ACC112 (cell line): ENCODE measurements around the gene KMT2C.
"Not testable (repeated sequence)": the region's sequence is repeated elsewhere in the genome, so short reads cannot be mapped to it uniquely, and the experiment has no call there.

ENCODE experiments used
- H2AFZ ChIP-seq: fragments of 200-600 bp; sonication (generic); one replicate; pipeline ENCODE4 v1.6.0; 2017; ENCODE audit warnings: antibody characterized with exemption, low read length; ENCODE audit not compliant: unreplicated experiment
- H3K27ac ChIP-seq: fragments of 200-600 bp; sonication (generic); 2 replicates; pipeline ENCODE4 v1.5.1; 2014; ENCODE audit warnings: low read depth, mild to moderate bottlenecking, antibody characterized with exemption, low read length, moderate library complexity
- H3K27me3 ChIP-seq: fragments of 200-600 bp; sonication (generic); 2 replicates; pipeline ENCODE4 v1.6.1; 2014; ENCODE audit warnings: mild to moderate bottlenecking, antibody characterized with exemption, low read length, moderate library complexity, mixed read lengths; ENCODE audit not compliant: insufficient read depth
- H3K36me3 ChIP-seq: fragments of 200-600 bp; sonication (generic); 2 replicates; pipeline ENCODE4 v1.6.1; 2016; ENCODE audit warnings: mild to moderate bottlenecking, antibody characterized with exemption, low read length, moderate library complexity, mixed read lengths; ENCODE audit not compliant: insufficient read depth
- H3K4me1 ChIP-seq: fragments of 200-600 bp; sonication (generic); one replicate; pipeline ENCODE4 v1.6.1; 2016; ENCODE audit warnings: low read length, mixed read lengths; ENCODE audit not compliant: insufficient read depth, unreplicated experiment, control insufficient read depth
- H3K4me3 ChIP-seq: fragments of 200-600 bp; sonication (generic); 2 replicates; pipeline ENCODE4 v1.5.1; 2014; ENCODE audit warnings: mild to moderate bottlenecking, low read depth, low read length
- H3K79me2 ChIP-seq: fragments of 200-600 bp; sonication (generic); one replicate; pipeline ENCODE4 v1.6.0; 2016; ENCODE audit warnings: low read length; ENCODE audit not compliant: control insufficient read depth, unreplicated experiment, insufficient read depth

Gene KMT2C

DNA sequence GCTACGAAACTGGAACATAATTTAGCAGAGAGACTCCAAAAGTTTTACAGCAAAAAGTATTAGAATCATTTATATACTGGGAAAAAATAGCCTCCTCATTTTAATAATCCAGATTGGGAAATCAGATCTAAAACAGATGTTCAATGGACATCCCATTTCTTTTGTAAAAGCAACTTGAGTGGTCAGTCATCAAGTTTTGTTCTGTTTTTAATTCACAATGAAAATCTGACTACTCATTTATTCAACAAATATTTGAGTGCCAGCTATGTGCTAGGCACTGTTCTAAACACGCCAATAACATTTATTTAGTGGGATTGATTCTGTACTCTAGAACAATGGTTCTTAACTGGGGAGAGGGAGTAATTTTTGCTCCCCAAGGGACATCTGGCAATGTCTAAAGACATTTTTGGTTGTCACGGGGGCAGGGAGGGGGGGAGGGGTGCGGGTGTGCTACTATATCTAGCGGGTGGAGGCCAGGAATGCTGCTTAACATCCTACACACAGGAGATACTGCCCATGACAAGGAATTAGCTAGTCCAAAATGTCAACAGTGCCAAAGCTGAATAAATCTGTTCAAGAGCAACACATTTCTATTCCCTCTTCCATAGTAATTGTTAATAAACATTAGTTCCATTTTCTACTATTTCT lies 54.7 kb downstream of the KMT2C start:
- peaks cover 59% of the 10 kb centered on the region for H3K79me2 ChIP-seq

DNA sequence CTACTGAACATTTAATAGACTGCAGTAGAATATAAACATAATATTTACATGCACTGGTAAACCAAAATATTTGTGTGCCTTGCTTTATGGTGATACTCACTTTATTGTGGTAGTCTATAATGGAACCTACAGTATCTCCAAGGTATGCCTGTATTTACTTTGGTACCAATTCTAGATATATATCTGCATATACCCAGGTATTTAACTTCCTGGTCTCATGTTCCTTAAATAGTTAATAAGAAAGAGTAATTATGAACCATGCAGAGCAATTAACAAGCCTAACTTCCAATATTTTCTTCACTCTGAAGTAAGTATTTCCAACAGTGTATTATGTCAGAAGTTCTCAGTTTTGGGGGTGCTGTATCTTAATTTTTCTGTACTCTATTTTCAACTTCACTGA lies 57.3 kb downstream of the KMT2C start:
- not testable (repeated sequence) for H3K27me3 ChIP-seq, H2AFZ ChIP-seq, H3K27ac ChIP-seq, H3K36me3 ChIP-seq, H3K4me3 ChIP-seq
- peaks cover 15% of the 10 kb centered on the region for H3K4me1 ChIP-seq
- peaks cover 62% of the 10 kb centered on the region for H3K79me2 ChIP-seq

More for the DNA sequence above, 54.7 kb downstream of the KMT2C start:
- H3K27ac ChIP-seq, H3K36me3 ChIP-seq, H2AFZ ChIP-seq, H3K4me3 ChIP-seq, H3K27me3 ChIP-seq: not testable (repeated sequence)
- H3K4me1 ChIP-seq, result peaks cover 26% of the 10 kb centered on the region

DNA sequence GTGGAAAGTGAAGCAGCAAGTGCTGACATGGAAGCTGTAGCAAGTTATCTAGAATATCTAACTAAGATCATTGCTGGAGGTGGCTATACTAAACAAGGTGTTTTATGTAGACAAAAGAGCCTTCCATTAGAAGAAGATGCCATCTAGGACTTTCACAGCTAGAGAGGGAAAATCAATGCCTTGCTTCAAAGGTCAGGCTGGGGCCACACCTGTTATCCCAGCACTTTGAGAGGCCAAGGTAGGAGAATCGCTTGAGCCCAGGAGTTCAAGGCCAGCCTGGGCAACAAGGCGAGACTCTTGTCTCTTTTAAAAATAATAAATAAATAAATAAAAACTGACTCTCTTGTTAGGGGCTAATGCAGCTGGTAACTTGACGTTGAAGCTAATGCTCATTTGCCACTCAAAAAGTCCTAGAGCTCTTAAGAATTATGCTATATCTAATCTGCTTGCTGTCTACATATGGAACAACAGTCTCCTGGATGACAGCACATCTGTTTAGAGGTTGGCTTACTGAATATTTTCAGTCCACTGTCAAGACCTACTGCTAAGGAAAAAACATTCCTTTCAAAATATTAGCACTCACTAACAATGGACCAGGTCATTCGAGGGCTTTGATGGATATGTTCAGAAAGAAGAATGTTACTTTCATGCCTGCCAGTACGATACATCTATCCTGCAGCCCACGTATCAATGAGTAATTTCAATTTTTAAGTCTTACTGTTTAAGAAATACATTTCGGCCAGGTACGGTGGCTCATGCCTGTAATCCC lies 58.9 kb downstream of the KMT2C start:
- not testable (repeated sequence) for H3K4me1 ChIP-seq, H3K27ac ChIP-seq, H2AFZ ChIP-seq, H3K4me3 ChIP-seq, H3K27me3 ChIP-seq, H3K36me3 ChIP-seq
- H3K79me2 ChIP-seq, result peaks cover 61% of the 10 kb centered on the region

DNA sequence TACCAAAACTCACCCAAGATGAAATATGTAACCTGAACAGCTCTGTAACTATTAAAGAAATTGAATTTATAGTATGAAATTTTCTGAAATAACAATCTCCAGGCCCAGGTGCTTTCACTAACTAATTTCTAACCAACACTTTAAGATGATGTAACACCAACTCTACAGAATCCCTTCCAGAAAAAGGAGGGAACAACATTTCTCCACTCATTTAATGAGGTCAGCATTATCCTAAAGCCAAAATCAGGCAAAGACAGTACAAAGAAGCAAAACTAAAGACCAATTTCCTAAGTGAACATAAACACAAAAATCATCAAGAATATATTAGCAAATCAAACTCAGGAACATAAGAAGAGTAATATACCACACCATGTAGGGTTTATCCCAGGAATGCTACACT lies 65.5 kb downstream of the KMT2C start:
- Histone ChIP-seq H3K4me1 (no peaks in the 10 kb centered on the region), H3K27ac (no peak overlapping the region), H2AFZ (no peak overlapping the region), H3K79me2 (peaks cover 75% of the 10 kb centered on the region), H3K4me3 (no peak overlapping the region), H3K27me3 (no peaks in the 10 kb centered on the region), H3K36me3 (no peaks in the 10 kb centered on the region)

DNA sequence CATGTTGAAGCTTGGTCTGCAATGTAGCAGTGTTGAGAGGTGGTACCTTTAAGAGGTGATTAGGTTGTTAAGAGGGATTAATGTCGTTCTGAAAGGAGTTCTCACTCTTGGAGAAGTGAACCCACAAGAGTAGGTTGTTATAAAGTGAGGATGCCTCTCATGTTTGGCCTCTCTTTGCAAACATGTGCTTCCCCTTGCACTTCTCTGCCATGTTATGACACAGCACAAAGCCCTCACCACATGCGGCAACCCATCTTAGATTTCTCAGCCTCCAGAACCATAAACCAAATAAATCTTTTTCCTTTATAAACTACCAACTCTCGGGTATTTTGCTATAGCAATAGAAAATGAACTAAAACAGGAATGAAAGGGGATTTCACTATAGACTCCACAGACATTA lies 66.3 kb downstream of the KMT2C start:
- no peak overlapping the region for H3K4me3 ChIP-seq
- H3K36me3 ChIP-seq, result no peaks in the 10 kb centered on the region
- no peak overlapping the region for H2AFZ ChIP-seq
- H3K27me3 ChIP-seq, result no peaks in the 10 kb centered on the region
- peaks cover 76% of the 10 kb centered on the region for H3K79me2 ChIP-seq
- H3K4me1 ChIP-seq, result no peaks in the 10 kb centered on the region
- no peak overlapping the region for H3K27ac ChIP-seq

DNA sequence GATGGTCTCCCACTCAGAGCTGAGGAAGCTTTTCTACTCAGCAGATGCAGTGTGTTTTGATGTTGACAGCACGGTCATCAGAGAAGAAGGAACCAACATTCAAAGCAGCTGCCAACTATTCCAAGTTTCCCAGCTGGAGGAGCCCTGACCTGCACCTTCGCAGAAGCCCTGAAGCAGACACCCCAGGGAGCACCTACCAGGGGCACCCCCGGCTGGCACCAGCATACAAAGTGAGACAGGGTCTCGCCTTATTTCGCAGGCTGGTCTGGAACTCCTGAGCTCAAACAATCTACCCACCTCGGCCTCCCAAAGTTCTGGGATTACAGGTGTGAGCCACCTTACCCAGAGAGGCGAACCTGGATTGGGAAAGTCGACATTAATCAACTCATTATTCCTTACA lies 68.6 kb downstream of the KMT2C start:
- Histone ChIP-seq H3K79me2 (peaks cover 85% of the 10 kb centered on the region), H3K27me3 (no peaks in the 10 kb centered on the region), H3K36me3 (no peaks in the 10 kb centered on the region), H3K27ac (no peak overlapping the region), H3K4me3 (no peak overlapping the region), H3K4me1 (peaks cover 16% of the 10 kb centered on the region), H2AFZ (no peak overlapping the region)

DNA sequence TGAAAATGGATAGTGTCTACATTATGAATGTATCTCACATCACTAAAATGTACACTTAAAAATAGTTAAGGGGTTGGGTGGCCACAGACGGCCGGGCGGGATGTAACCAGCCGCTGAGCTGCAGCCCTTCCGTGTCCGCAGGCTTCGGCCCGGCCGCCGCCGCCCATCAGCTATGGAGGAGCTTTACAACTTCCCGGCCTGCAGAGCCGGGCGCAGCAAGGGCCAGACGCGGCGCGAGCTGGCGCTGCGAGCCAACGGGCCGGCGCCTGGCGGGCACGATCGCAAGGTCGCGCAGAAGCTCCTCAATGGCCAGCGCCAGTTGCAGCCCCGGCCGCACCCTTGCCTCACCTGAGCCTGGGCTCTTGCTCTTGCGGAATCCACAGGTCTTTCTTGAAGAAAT lies 69.1 kb downstream of the KMT2C start:
- Histone ChIP-seq H3K27me3 (no peaks in the 10 kb centered on the region), H3K27ac (no peak overlapping the region), H3K4me1 (peaks cover 18% of the 10 kb centered on the region), H3K4me3 (no peak overlapping the region), H3K36me3 (no peaks in the 10 kb centered on the region), H2AFZ (no peak overlapping the region), H3K79me2 (peaks cover 87% of the 10 kb centered on the region)

DNA sequence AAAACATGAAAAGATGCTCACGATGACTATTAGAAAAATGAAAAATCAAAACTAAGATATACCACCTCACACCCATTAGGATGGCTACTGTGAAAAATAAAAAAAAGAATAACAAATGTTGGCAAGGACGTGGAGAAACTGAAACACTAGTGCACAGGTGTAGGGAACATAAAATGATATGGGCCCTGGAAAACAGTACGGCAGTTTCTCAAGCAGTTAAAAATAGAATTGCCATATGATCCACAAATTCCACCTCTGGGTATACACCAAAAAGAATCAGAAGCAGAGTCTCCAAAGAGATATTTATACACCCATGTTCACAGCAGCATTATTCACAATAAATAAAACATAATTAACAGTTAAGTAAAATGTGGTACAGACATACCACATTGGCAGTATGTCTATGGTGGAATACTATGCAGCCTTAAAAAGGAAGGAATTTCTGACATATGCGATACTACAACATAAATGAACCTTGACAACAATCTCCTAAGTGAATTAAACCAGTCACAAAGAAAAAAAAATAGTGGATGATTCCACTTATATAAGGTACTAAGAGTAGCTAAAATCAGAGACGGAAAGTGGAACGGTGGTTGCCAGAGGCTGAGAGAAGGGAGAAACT lies 69.7 kb downstream of the KMT2C start:
- H3K36me3 ChIP-seq, result no peaks in the 10 kb centered on the region
- no peak overlapping the region for H3K27ac ChIP-seq
- H3K4me3 ChIP-seq, result no peak overlapping the region
- H3K79me2 ChIP-seq, result peaks cover 82% of the 10 kb centered on the region
- H3K4me1 ChIP-seq, result peaks cover 18% of the 10 kb centered on the region
- no peaks in the 10 kb centered on the region for H3K27me3 ChIP-seq
- no peak overlapping the region for H2AFZ ChIP-seq

DNA sequence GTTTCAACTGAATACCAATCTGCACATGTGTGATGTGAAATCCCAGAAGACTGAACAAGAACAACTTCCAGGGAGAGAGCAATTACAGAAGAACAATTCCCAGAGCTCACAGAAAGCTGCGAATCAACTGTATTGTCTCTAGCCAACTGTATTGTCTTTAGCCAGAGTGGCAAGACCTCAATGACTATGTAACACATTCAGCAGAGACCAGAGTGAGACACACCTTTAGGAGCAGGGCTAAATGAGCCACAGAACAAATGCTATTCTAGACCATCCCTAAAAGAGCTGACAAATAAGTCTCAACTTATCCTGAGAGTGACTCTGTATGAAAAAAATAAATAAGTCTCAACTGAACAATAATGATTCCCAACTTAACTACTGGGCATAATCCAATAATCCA lies 72.0 kb downstream of the KMT2C start:
- Histone ChIP-seq H3K4me3 (no peak overlapping the region), H2AFZ (no peak overlapping the region), H3K27ac (no peak overlapping the region), H3K36me3 (no peaks in the 10 kb centered on the region), H3K27me3 (no peaks in the 10 kb centered on the region), H3K79me2 (peaks cover 80% of the 10 kb centered on the region), H3K4me1 (peaks cover 18% of the 10 kb centered on the region)

DNA sequence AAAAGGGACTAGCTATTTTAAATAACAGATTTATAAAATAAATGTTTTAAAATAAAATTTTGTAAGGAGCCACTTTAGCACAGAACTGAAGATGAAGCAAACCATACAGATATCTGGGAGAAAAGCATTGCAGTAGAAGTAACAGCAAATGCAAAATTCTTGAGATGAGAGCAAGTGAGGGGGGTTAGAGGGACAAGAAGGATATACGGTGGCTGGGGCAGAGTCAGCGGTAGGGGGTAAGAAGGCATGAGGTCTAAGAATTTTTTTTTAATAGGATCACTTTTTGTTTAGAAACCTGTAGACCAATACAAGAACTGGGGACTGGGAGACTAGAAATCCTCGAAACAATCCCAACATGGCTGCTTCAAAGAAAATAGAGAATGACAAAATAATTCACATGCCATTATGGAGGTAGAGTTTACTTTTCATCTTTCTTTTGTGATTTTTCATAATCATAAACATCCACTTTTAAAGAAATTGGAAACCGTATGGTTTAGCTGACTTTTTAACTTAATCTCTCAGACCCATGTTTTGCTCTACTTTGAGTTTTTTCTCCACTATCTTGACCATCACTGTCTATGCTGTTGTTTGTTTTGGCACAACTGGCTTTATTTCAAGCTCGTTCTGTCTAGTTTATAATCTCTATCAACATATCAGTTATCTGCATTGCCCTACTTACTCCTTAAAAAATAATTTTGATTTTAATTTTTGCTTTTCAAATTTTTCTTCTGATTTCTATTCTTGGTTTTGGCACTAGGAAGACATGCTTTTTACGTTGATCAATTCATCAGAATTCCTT lies 73.5 kb downstream of the KMT2C start:
- H3K79me2 ChIP-seq, result peaks cover 76% of the 10 kb centered on the region

More for the DNA sequence above, 73.5 kb downstream of the KMT2C start:
- peaks cover 18% of the 10 kb centered on the region for H3K4me1 ChIP-seq
- H3K36me3 ChIP-seq, result no peaks in the 10 kb centered on the region
- H2AFZ ChIP-seq, result no peak overlapping the region
- H3K4me3 ChIP-seq, result 0 out of 2 replicates have a peak overlapping the region, but pooled peaks have one; percentile 1
- no peaks in the 10 kb centered on the region for H3K27me3 ChIP-seq
- H3K27ac ChIP-seq, result no peak overlapping the region
